ENCODE data around the gene DGKQ.

DNA sequence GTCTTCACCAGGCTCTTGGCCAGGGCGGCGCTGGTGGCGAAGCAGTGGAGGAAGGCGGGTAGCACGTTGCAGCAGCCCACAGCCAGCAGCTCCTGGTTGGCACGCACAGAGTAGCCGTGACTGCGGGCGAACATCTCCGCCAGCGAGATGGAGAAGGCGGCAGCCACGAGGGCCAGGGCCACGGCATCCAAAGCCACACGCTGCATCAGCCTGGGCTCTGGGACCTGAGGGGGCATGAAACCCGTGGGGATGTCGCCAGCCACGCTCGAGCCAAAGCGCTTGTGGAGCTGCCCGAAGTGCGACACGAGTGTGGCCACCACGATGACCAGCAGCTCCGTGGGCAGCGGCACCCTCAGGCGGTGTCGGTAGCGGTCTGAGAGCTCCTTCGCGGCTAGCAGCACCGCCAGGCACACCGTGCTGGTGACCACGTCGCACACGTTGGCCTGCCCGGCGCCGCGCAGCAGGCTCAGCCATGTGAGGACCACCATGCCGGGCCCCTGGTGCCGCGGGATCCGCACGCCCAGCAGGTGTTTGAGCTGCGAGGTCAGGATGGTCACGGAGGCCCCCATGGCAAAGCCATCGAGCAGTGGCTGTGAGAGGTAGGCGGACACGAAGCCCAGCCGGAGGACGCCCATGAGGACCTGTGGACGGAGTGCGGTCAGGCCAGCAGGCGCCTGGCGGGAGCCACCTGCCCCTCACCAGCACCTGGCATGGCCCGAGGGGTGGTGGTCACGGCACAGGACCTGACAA lies 16.5 kb upstream of the DGKQ start:
- TF ChIP-seq, protein P1, sequence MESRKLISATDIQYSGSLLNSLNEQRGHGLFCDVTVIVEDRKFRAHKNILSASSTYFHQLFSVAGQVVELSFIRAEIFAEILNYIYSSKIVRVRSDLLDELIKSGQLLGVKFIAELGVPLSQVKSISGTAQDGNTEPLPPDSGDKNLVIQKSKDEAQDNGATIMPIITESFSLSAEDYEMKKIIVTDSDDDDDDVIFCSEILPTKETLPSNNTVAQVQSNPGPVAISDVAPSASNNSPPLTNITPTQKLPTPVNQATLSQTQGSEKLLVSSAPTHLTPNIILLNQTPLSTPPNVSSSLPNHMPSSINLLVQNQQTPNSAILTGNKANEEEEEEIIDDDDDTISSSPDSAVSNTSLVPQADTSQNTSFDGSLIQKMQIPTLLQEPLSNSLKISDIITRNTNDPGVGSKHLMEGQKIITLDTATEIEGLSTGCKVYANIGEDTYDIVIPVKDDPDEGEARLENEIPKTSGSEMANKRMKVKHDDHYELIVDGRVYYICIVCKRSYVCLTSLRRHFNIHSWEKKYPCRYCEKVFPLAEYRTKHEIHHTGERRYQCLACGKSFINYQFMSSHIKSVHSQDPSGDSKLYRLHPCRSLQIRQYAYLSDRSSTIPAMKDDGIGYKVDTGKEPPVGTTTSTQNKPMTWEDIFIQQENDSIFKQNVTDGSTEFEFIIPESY (IDR thresholded peaks at IDR 0.05; ENCODE audit: borderline replicate concordance, low read depth), result no peak
- no peak for TF ChIP-seq POLR2AphosphoS5 (IDR thresholded peaks at IDR 0.05; ENCODE audit: low read depth, low read length)
- TF ChIP-seq, protein P2, sequence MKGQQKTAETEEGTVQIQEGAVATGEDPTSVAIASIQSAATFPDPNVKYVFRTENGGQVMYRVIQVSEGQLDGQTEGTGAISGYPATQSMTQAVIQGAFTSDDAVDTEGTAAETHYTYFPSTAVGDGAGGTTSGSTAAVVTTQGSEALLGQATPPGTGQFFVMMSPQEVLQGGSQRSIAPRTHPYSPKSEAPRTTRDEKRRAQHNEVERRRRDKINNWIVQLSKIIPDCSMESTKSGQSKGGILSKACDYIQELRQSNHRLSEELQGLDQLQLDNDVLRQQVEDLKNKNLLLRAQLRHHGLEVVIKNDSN (IDR thresholded peaks at IDR 0.05; ENCODE audit: borderline replicate concordance, low read depth), result no peak
